ENCODE data around the gene TTC7B. TPM values are rescaled to one million over a fixed set of nuclear protein-coding genes. Genes with fewer than 3 reads are reported as not detected.

The TTC7B gene
- total RNA-seq, 1 donor from 2014 or later: 82.6 TPM

GRCh38 chr14:90627478-90627877 is 188.8 kb downstream of the TTC7B start:
- no peak for TF ChIP-seq CTCF (conservative IDR thresholded peaks at IDR 0.05; ENCODE audit: low read depth, low read length)
- no peak for DNase-seq (ENCODE audit: low read depth)
- H3K4me3 ChIP-seq (ENCODE audit: low read depth, low read length): no peak overlapping the region

GRCh38 chr14:90626550-90626949 is 189.7 kb downstream of the TTC7B start:
- H3K4me3 ChIP-seq (ENCODE audit: low read depth, low read length): no peak overlapping the region
- DNase-seq (ENCODE audit: low read depth): no peak
- TF ChIP-seq CTCF (conservative IDR thresholded peaks at IDR 0.05; ENCODE audit: low read depth, low read length): no peak

- no peak for TF ChIP-seq CTCF (conservative IDR thresholded peaks at IDR 0.05; ENCODE audit: low read depth, low read length)
- DNase-seq (ENCODE audit: low read depth): no peak
- no peak overlapping the region for H3K4me3 ChIP-seq (ENCODE audit: low read depth, low read length)
Measured at GRCh38 chr14:90625445-90625844, 190.8 kb downstream of the TTC7B start.

- no peak overlapping the region for H3K4me3 ChIP-seq (ENCODE audit: low read depth, low read length)
- no peak for TF ChIP-seq CTCF (conservative IDR thresholded peaks at IDR 0.05; ENCODE audit: low read depth, low read length)
- DNase-seq (ENCODE audit: low read depth): no peak
Measured at GRCh38 chr14:90624732-90625400, 191.4 kb downstream of the TTC7B start.

- no peak overlapping the region for H3K4me3 ChIP-seq (ENCODE audit: low read depth, low read length)
- DNase-seq (ENCODE audit: low read depth): no peak
- no peak for TF ChIP-seq CTCF (conservative IDR thresholded peaks at IDR 0.05; ENCODE audit: low read depth, low read length)
Measured at GRCh38 chr14:90624227-90624626, 192.0 kb downstream of the TTC7B start.

- H3K4me3 ChIP-seq (ENCODE audit: low read depth, low read length): no peak overlapping the region
- TF ChIP-seq CTCF (conservative IDR thresholded peaks at IDR 0.05; ENCODE audit: low read depth, low read length): no peak
- no peak for DNase-seq (ENCODE audit: low read depth)
Measured at GRCh38 chr14:90621201-90621600, 195.0 kb downstream of the TTC7B start.

GRCh38 chr14:90620568-90621077 is 195.6 kb downstream of the TTC7B start:
- no peak for TF ChIP-seq CTCF (conservative IDR thresholded peaks at IDR 0.05; ENCODE audit: low read depth, low read length)
- no peak for DNase-seq (ENCODE audit: low read depth)
- H3K4me3 ChIP-seq (ENCODE audit: low read depth, low read length): no peak overlapping the region
